SK-N-MC (cell line): ENCODE measurements around the gene LHFPL2.
"Not testable (repeated sequence)": the region's sequence is repeated elsewhere in the genome, so short reads cannot be mapped to it uniquely, and the experiment has no call there.

Experiments
- DNase-seq: peaks from one replicate; pipeline ENCODE4 v3.0.0-alpha.2; 2011; ENCODE audit warnings: low read depth, low spot score
- H3K27ac ChIP-seq: fragments of 200-600 bp; sonication (generic); 2 replicates; pipeline ENCODE4 v1.5.1; 2016; ENCODE audit warnings: mixed run types
- H3K36me3 ChIP-seq: fragments of 200-600 bp; sonication (generic); 2 replicates; pipeline ENCODE4 v1.6.1; 2017; ENCODE audit warnings: antibody characterized with exemption, low read length, mixed read lengths; ENCODE audit not compliant: insufficient read depth
- H3K4me3 ChIP-seq: fragments of 200-600 bp; sonication (generic); 2 replicates; pipeline ENCODE4 v1.5.1; 2016
- H3K9ac ChIP-seq: fragments of 200-600 bp; sonication (generic); 2 replicates; pipeline ENCODE4 v1.8.0; 2017; ENCODE audit warnings: mixed run types, mixed read lengths; ENCODE audit not compliant: insufficient read length
- H3K9me3 ChIP-seq: fragments of 200-600 bp; sonication (generic); 2 replicates; pipeline ENCODE4 v1.6.1; 2017; ENCODE audit warnings: low read depth, mild to moderate bottlenecking, antibody characterized with exemption, low read length, moderate library complexity, mixed read lengths
- EZH2 ChIP-seq: fragments of 200-600 bp; sonication (generic); IDR thresholded peaks from one replicate; pipeline ENCODE4 v1.6.1; 2017; ENCODE audit warnings: antibody characterized with exemption
- FOXP2 ChIP-seq: optimal IDR thresholded peaks from 2 replicates; pipeline ENCODE3; 2011; ENCODE audit warnings: mild to moderate bottlenecking, moderate library complexity; ENCODE audit not compliant: insufficient read depth; ENCODE audit errors: extremely low read length, control extremely low read depth
- POLR2AphosphoS5 ChIP-seq: IDR thresholded peaks from 2 replicates; pipeline ENCODE4 v1.6.1; 2012; ENCODE audit warnings: mild to moderate bottlenecking, low read depth, low read length, borderline replicate concordance

Gene LHFPL2

DNA sequence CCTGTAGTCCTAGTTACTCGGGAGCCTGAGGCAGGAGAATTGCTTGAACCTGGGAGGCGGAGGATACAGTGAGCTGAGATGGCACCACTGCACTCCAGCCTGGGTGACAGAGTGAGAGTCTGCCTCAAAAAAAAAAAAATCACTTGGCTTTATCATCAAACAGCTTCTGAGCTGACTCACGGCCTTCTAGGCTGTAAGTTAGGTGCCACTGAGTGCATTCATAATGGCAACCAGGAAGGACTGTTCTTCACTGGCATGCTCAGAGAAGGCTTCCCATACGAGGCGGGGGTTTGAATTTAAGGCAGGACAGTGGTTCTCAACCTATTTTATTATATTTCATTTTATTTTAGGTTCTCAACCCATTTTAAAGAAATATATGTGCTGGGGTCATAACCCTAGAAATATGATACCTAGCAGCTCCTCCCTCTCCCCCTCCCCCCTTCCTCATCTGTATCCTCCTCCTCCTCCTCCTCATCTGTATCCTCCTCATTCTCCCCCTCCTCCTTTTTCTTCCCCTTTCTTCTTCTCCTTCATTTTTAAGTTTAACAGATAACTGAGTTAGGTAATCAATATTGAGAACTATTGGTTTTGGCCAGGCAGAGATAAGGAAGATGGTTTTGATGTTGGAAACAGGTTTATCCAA is 19.0 kb upstream of the LHFPL2 start:
- no peaks in the 10 kb centered on the region for H3K9me3 ChIP-seq
- TF ChIP-seq POLR2AphosphoS5 = no peak
- TF ChIP-seq FOXP2 = no peak
- no peak for TF ChIP-seq EZH2

DNA sequence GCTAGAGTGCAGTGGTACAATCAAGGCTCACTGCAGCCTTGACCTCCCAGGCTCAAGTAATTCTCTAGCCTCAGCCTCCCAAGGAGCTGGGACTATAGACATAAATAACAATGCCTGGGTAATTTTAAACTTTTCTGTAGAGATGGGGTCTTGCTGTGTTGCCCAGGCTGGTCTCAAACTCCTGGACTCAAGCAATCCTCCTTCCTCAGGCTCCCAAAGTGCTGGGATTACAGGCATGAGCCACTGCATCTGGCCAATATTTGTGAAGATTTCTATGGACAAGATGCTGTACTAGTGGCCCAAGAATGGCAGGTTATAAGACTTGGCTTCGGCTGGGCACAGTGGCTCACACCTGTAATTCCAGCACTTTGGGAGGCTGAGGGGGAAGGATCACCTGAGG is 18.4 kb upstream of the LHFPL2 start:
- not testable (repeated sequence) for DNase-seq, H3K9ac ChIP-seq, H3K4me3 ChIP-seq, H3K9me3 ChIP-seq, H3K27ac ChIP-seq, H3K36me3 ChIP-seq

More for the DNA sequence above, 19.0 kb upstream of the LHFPL2 start:
- DNase-seq = no peak
- no peak overlapping the region for H3K9ac ChIP-seq
- no peak overlapping the region for H3K4me3 ChIP-seq
- no peaks in the 10 kb centered on the region for H3K36me3 ChIP-seq
- no peak overlapping the region for H3K27ac ChIP-seq

DNA sequence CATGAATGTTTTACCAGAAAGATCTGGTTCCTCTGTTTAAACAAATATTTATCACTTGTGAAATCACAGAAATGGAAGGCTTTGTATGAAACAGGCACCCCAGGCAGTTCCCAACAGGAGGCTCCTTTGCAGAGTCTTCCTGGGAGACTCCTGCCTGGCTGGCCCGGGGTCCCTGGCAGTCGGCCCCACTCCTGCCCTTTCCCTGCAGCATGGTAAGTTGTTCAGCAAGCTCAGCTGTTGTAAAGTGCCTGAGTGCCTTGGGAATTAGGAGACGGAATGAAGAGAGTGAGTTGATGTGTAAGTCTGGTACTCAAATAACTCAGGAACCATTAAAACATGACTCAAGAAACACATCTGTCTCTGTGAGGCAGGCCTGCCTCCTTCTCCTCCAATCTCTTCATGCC is 17.5 kb upstream of the LHFPL2 start:
- no peaks in the 10 kb centered on the region for H3K9me3 ChIP-seq
- no peaks in the 10 kb centered on the region for H3K36me3 ChIP-seq
- no peak for DNase-seq
- TF ChIP-seq FOXP2 (no peak), POLR2AphosphoS5 (no peak), EZH2 (no peak)
- no peak overlapping the region for H3K9ac ChIP-seq
- H3K27ac ChIP-seq = peak overlapping the region; percentile 80
- 0 out of 2 replicates have a peak overlapping the region, but pooled peaks have one; percentile 5 for H3K4me3 ChIP-seq

DNA sequence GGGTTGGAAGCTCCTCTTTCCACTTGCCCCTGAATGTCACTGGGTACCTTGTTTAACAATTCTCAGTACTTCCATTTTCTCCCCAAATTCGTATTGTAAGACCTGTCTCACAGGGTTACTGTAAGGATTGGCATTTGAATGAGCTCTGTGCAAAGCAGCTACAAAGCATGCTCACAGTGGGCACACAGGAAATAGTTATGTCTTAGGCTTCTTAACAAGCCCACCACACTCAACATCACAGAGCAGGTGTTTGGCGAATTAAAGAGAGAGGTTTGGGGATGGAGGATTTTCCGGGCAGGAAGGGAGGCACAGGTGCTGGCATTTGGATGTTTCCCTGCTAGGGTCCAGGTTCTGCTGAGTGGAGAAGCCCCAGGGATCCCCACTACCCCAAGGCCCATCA is 17.0 kb upstream of the LHFPL2 start:
- H3K4me3 ChIP-seq = no peak overlapping the region
- no peaks in the 10 kb centered on the region for H3K36me3 ChIP-seq
- H3K9ac ChIP-seq = no peak overlapping the region
- no peaks in the 10 kb centered on the region for H3K9me3 ChIP-seq
- DNase-seq = no peak
- H3K27ac ChIP-seq = peak overlapping the region; percentile 80
- TF ChIP-seq POLR2AphosphoS5 (no peak), EZH2 (no peak), FOXP2 (no peak)

DNA sequence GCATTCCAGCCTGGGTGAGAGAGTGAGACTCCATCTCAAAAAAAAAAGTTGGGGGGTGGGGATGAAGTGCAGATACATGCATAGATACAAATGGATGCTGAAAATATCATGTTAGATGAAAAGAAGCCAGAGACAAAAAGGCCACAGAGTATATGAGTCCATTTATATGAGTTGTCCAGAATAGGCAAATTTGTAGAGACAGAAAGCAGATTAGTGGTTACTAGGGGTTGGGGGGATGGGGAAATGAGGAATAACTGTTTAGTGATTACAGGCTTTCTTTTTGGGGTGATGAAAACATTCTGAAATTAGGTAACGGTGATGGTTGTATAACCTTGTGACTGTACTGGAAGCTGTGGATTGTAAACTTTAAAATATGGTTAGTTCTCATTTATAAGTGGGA is 13.8 kb upstream of the LHFPL2 start:
- no peak overlapping the region for H3K27ac ChIP-seq
- no peaks in the 10 kb centered on the region for H3K36me3 ChIP-seq
- H3K4me3 ChIP-seq = no peak overlapping the region
- DNase-seq = no peak
- TF ChIP-seq EZH2 (no peak), POLR2AphosphoS5 (no peak), FOXP2 (no peak)
- no peak overlapping the region for H3K9ac ChIP-seq
- H3K9me3 ChIP-seq = no peaks in the 10 kb centered on the region

DNA sequence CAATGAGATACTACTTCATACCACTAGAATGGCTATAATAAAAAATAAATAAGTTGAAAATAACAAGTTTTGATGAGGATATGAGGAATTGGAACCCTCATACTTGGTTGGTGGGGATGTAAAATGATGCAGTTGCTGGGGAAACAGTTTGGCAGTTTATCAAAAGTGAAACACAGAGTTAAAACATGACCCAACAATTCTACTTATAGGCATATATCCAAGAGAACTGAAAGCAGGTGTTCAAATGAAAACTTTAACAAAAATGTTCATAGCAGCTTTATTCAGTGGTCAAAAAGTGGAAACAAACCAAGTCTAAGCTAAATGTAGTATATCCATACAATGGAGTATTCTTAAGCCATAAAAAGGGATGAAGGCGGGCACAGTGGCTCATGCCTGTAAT is 13.1 kb upstream of the LHFPL2 start:
- Histone ChIP-seq H3K27ac (no peak overlapping the region), H3K4me3 (no peak overlapping the region), H3K36me3 (no peaks in the 10 kb centered on the region), H3K9ac (no peak overlapping the region), H3K9me3 (no peaks in the 10 kb centered on the region)
- no peak for DNase-seq
- no peak for TF ChIP-seq EZH2
- TF ChIP-seq POLR2AphosphoS5 = no peak
- no peak for TF ChIP-seq FOXP2

DNA sequence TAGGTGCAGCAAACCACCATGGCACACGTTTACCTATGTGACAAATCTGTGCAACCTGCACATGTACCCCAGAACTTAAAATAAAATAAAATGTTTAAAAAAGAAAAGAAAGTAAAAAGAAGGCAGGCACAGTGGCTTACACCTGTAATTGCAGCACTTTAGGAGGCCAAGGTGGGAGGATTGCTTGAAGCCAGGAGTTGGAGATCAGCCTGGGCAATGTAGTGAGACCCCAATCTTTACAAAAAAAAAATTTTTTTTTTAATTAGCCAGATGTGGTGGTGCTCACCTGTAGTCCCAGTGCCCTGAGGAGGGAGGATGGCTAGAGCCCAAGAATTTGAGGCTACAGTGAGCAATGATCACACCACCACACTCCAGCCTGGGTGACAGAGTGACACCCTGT is 12.5 kb upstream of the LHFPL2 start:
- no peak overlapping the region for H3K4me3 ChIP-seq
- H3K9me3 ChIP-seq = no peaks in the 10 kb centered on the region
- TF ChIP-seq FOXP2 (no peak), EZH2 (no peak), POLR2AphosphoS5 (no peak)
- no peak for DNase-seq
- no peak overlapping the region for H3K27ac ChIP-seq
- no peaks in the 10 kb centered on the region for H3K36me3 ChIP-seq
- no peak overlapping the region for H3K9ac ChIP-seq

DNA sequence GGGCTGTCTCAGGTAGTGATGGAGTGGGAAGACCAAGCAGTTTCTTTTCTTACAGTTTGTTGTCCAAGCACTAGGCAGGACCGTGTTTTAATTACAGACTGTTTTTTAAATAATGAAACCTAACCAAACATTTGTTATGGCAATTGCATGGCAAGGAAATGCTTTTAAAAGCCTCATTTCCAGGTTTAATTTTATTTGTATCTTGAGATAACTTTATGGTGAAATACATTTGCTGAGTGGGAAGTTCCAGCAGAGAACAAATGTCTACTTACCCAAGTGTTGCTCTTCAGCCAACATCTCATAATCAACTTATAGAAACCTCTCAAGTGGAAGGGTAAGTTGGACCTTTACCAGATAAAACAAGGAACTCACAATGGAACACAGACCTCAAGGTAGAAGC is 11.8 kb upstream of the LHFPL2 start:
- Histone ChIP-seq H3K4me3 (no peak overlapping the region), H3K9ac (no peak overlapping the region), H3K27ac (no peak overlapping the region), H3K36me3 (no peaks in the 10 kb centered on the region), H3K9me3 (no peaks in the 10 kb centered on the region)
- TF ChIP-seq FOXP2 (no peak), EZH2 (no peak), POLR2AphosphoS5 (no peak)
- no peak for DNase-seq

DNA sequence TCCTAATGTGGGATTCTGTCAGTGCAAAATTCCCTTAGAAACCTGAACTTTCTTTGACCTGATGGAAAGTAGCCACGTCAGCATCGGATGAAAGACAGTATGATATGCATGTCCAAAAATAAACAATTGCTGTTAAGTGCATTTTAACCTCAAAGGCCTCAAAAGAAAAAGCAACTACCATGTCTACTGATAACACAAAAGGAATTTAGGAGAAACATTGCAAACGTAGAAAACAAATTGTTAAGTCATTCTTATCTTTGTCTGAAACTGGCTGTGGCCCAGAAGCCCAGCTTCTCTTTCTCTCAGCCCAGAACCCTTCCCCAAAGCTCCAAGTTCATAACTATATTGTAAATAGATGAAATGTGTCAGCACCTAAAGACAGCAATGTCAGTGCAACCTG is 11.1 kb upstream of the LHFPL2 start:
- H3K27ac ChIP-seq = no peak overlapping the region
- no peak overlapping the region for H3K4me3 ChIP-seq
- no peak for DNase-seq
- H3K9ac ChIP-seq = no peak overlapping the region
- no peaks in the 10 kb centered on the region for H3K36me3 ChIP-seq
- no peaks in the 10 kb centered on the region for H3K9me3 ChIP-seq
- no peak for TF ChIP-seq EZH2
- TF ChIP-seq FOXP2 = no peak
- no peak for TF ChIP-seq POLR2AphosphoS5

DNA sequence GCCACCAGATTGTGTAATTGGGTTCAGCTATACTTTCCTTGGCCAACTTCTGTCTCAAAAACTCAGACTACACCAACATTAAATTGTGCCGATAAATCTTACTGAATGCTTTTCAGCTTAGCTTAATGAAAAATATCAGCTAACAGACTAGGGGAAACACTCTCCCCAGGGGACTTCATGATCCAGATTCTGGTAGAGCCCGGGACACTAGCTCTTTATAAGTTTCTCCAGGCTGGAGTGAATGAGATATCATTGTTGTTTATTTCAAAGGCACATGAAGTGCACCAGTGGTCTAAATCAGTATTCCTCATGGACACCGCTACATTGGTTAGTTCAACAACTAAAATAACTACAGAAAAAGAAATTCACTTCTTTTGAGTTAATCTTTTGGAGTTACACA is 10.5 kb upstream of the LHFPL2 start:
- H3K27ac ChIP-seq = no peak overlapping the region
- no peaks in the 10 kb centered on the region for H3K36me3 ChIP-seq
- no peak for TF ChIP-seq POLR2AphosphoS5
- TF ChIP-seq EZH2 = no peak
- no peak for TF ChIP-seq FOXP2
- H3K9me3 ChIP-seq = no peaks in the 10 kb centered on the region
- DNase-seq = no peak
- no peak overlapping the region for H3K9ac ChIP-seq
- H3K4me3 ChIP-seq = no peak overlapping the region
